ENCODE results near the gene DBN1. TPM values are rescaled to one million over a fixed set of nuclear protein-coding genes. Genes with fewer than 3 reads are reported as not detected.
A peak's percentile ranks its signal among the peaks of the same experiment; 100 is the strongest.

DBN1 gene
- total RNA-seq, 2 experiments from 2014 or later: 29.5 to 41.2 TPM

GRCh38 chr5:177452688-177453638, 20.5 kb downstream of the DBN1 start:
- Mint-ChIP-seq H3K27ac (no peak overlapping the region), H3K27me3 (no peaks in the 10 kb centered on the region), H3K4me3 (peak overlapping the region; percentile 80), H3K36me3 (ENCODE audit: low read depth) (peaks cover 5% of the 10 kb centered on the region), H3K4me1 (peaks cover 36% of the 10 kb centered on the region), H3K9me3 (ENCODE audit: low read depth) (no peaks in the 10 kb centered on the region)
- ChIA-PET POLR2A (interaction anchor here (0.6 to 2.6 kb wide), 7 partner anchors 9 to 89 kb away, joined by 3 to 12 read pairs (median 3); partner anchors contain the start of gene GRK6), CTCF (interaction anchor here (0.7 to 8.0 kb wide), 15 partner anchors 8 to 143 kb away, joined by 3 to 188 read pairs (median 4); partner anchors contain the start of genes F12, GRK6, PFN3 and PRR7)
- DNase-seq: no peak
- ATAC-seq: no peak
- intact Hi-C loops (cut with DNase I, micrococcal nuclease): no loop called here

GRCh38 chr5:177450667-177451424, 22.6 kb downstream of the DBN1 start:
- H3K27me3 Mint-ChIP-seq: no peaks in the 10 kb centered on the region
- H3K9me3 Mint-ChIP-seq (ENCODE audit: low read depth): no peaks in the 10 kb centered on the region
- intact Hi-C loops (cut with DNase I, micrococcal nuclease): no loop called here
- ATAC-seq: no peak
- H3K4me1 Mint-ChIP-seq: peaks cover 37% of the 10 kb centered on the region
- ChIA-PET CTCF (interaction anchor here (0.6 to 8.1 kb wide), 7 partner anchors 22 to 142 kb away, joined by 3 to 188 read pairs (median 5); partner anchors contain the start of genes GRK6 and PFN3), POLR2A (interaction anchor here (0.8 to 9.3 kb wide), 3 partner anchors 20 to 60 kb away, joined by 4 to 85 read pairs (median 7); no protein-coding TSS in a partner anchor)
- H3K27ac Mint-ChIP-seq: no peak overlapping the region
- no peak overlapping the region for H3K4me3 Mint-ChIP-seq
- DNase-seq: no peak
- H3K36me3 Mint-ChIP-seq (ENCODE audit: low read depth): no peaks in the 10 kb centered on the region

GRCh38 chr5:177449140-177450061, 24.0 kb downstream of the DBN1 start:
- H3K4me1 Mint-ChIP-seq: peaks cover 52% of the 10 kb centered on the region
- intact Hi-C loops (cut with DNase I, micrococcal nuclease): no loop called here
- H3K4me3 Mint-ChIP-seq: no peak overlapping the region

GRCh38 chr5:177448244-177448950, 25.0 kb downstream of the DBN1 start:
- Mint-ChIP-seq H3K36me3 (ENCODE audit: low read depth) (no peaks in the 10 kb centered on the region), H3K4me3 (peak overlapping the region; percentile 17), H3K9me3 (ENCODE audit: low read depth) (no peaks in the 10 kb centered on the region), H3K4me1 (peaks cover 54% of the 10 kb centered on the region), H3K27ac (peak overlapping the region; percentile 58), H3K27me3 (no peaks in the 10 kb centered on the region)
- ATAC-seq (no peak), DNase-seq (no peak)
- CTCF ChIA-PET: interaction anchor here (0.5 to 8.1 kb wide), 6 partner anchors 11 to 319 kb away, joined by 3 to 72 read pairs (median 5); no protein-coding TSS in a partner anchor
- POLR2A ChIA-PET: interaction anchor here (0.6 to 9.3 kb wide), 6 partner anchors 9 to 118 kb away, joined by 3 to 85 read pairs (median 9); partner anchors contain the start of gene GRK6
- intact Hi-C loops (cut with DNase I, micrococcal nuclease): no loop called here

More at GRCh38 chr5:177449140-177450061, 24.0 kb downstream of the DBN1 start:
- ATAC-seq (no peak), DNase-seq (no peak)
- no peaks in the 10 kb centered on the region for H3K36me3 Mint-ChIP-seq (ENCODE audit: low read depth)
- H3K27me3 Mint-ChIP-seq: no peaks in the 10 kb centered on the region
- CTCF ChIA-PET: interaction anchor here (0.8 to 8.1 kb wide), 7 partner anchors 12 to 141 kb away, joined by 3 to 72 read pairs (median 5); no protein-coding TSS in a partner anchor
- POLR2A ChIA-PET: interaction anchor here (0.6 to 9.3 kb wide), 7 partner anchors 10 to 119 kb away, joined by 3 to 85 read pairs (median 3); no protein-coding TSS in a partner anchor
- no peaks in the 10 kb centered on the region for H3K9me3 Mint-ChIP-seq (ENCODE audit: low read depth)
- no peak overlapping the region for H3K27ac Mint-ChIP-seq

- DNase-seq (peak; percentile 49), ATAC-seq (no peak)
- H3K27me3 Mint-ChIP-seq: no peaks in the 10 kb centered on the region
- H3K4me1 Mint-ChIP-seq: peaks cover 49% of the 10 kb centered on the region
- H3K4me3 Mint-ChIP-seq: peak overlapping the region; percentile 17
- intact Hi-C loops (cut with DNase I, micrococcal nuclease): loop anchor here (2.0 kb wide), 2 partner anchors 19 to 45 kb away; no protein-coding TSS in a partner anchor
- ChIA-PET CTCF (interaction anchor here (0.5 to 8.1 kb wide), 9 partner anchors 7 to 318 kb away, joined by 3 to 72 read pairs (median 6); no protein-coding TSS in a partner anchor), POLR2A (interaction anchor here (0.5 to 9.3 kb wide), 5 partner anchors 10 to 44 kb away, joined by 3 to 85 read pairs (median 11); partner anchors contain the start of gene GRK6)
- no peak overlapping the region for H3K27ac Mint-ChIP-seq
- H3K9me3 Mint-ChIP-seq (ENCODE audit: low read depth): no peaks in the 10 kb centered on the region
- peaks cover 3% of the 10 kb centered on the region for H3K36me3 Mint-ChIP-seq (ENCODE audit: low read depth)
Observed at GRCh38 chr5:177447611-177448243, 25.7 kb downstream of the DBN1 start.

GRCh38 chr5:177447066-177447610, 26.3 kb downstream of the DBN1 start:
- ATAC-seq: peak; percentile 22
- H3K4me3 Mint-ChIP-seq: peak overlapping the region; percentile 17

GRCh38 chr5:177446200-177447065, 27.0 kb downstream of the DBN1 start, which contains the start of gene PRR7:
Gene PRR7, plus strand, starts transcription at chr5:177446814. Its CDS starts 8,254 bp downstream, at chr5:177455068.
- ATAC-seq (peak; percentile 54), DNase-seq (peak; percentile 83)
- peak within 1 kb of the TSS; percentile 51 for H3K4me3 Mint-ChIP-seq
- intact Hi-C loops (cut with DNase I, micrococcal nuclease): loop anchor here (1.0 to 2.0 kb wide), 4 partner anchors 8 to 44 kb away; no protein-coding TSS in a partner anchor
- H3K4me1 Mint-ChIP-seq: peaks cover 43% of the 10 kb centered on the region
- H3K27ac Mint-ChIP-seq: peak within 1 kb of the TSS; percentile 89
- H3K9me3 Mint-ChIP-seq (ENCODE audit: low read depth): no peaks in the 10 kb centered on the region
- POLR2A ChIA-PET: interaction anchor here (0.9 to 9.3 kb wide), 7 partner anchors 10 to 130 kb away, joined by 4 to 85 read pairs (median 11); partner anchors contain the start of gene GRK6
- no peaks in the 10 kb centered on the region for H3K27me3 Mint-ChIP-seq
- CTCF ChIA-PET: interaction anchor here (0.7 to 8.1 kb wide), 12 partner anchors 8 to 96 kb away, joined by 3 to 72 read pairs (median 4); no protein-coding TSS in a partner anchor
- peaks cover 11% of the 10 kb centered on the region for H3K36me3 Mint-ChIP-seq (ENCODE audit: low read depth)

More at GRCh38 chr5:177447066-177447610, 26.3 kb downstream of the DBN1 start:
- CTCF ChIA-PET: interaction anchor here (0.7 to 8.1 kb wide), 7 partner anchors 7 to 176 kb away, joined by 3 to 72 read pairs (median 6); no protein-coding TSS in a partner anchor
- Mint-ChIP-seq H3K4me1 (peaks cover 47% of the 10 kb centered on the region), H3K27me3 (no peaks in the 10 kb centered on the region), H3K9me3 (ENCODE audit: low read depth) (no peaks in the 10 kb centered on the region), H3K36me3 (ENCODE audit: low read depth) (peaks cover 7% of the 10 kb centered on the region), H3K27ac (no peak overlapping the region)
- intact Hi-C loops (cut with DNase I, micrococcal nuclease): loop anchor here (2.0 kb wide), 2 partner anchors 18 to 44 kb away; no protein-coding TSS in a partner anchor
- POLR2A ChIA-PET: interaction anchor here (0.5 to 9.3 kb wide), 6 partner anchors 10 to 43 kb away, joined by 3 to 85 read pairs (median 14); partner anchors contain the start of gene GRK6
- DNase-seq: peak; percentile 84

GRCh38 chr5:177445917-177446199, 27.6 kb downstream of the DBN1 start:
- Mint-ChIP-seq H3K4me1 (peaks cover 45% of the 10 kb centered on the region), H3K4me3 (peak overlapping the region; percentile 51), H3K27me3 (no peaks in the 10 kb centered on the region), H3K27ac (peak overlapping the region; percentile 89), H3K36me3 (ENCODE audit: low read depth) (peaks cover 11% of the 10 kb centered on the region), H3K9me3 (ENCODE audit: low read depth) (no peaks in the 10 kb centered on the region)
- intact Hi-C loops (cut with DNase I, micrococcal nuclease): loop anchor here (1.0 to 2.0 kb wide), 4 partner anchors 8 to 43 kb away; no protein-coding TSS in a partner anchor
- POLR2A ChIA-PET: interaction anchor here (0.8 to 9.3 kb wide), 7 partner anchors 9 to 130 kb away, joined by 4 to 85 read pairs (median 11); partner anchors contain the start of gene GRK6
- DNase-seq (no peak), ATAC-seq (no peak)
- CTCF ChIA-PET: interaction anchor here (0.8 to 8.1 kb wide), 11 partner anchors 8 to 96 kb away, joined by 3 to 72 read pairs (median 4); no protein-coding TSS in a partner anchor
